A673 (cell line): Measurements from ENCODE around the gene KIF1A.

ENCODE experiments used
- EZH2 ChIP-seq: fragments of 200-600 bp; sonication (generic); IDR thresholded peaks from 2 replicates; pipeline ENCODE4 v1.6.1; 2017; ENCODE audit warnings: borderline replicate concordance, low read depth, mild to moderate bottlenecking, mixed read lengths, antibody characterized with exemption, low read length; ENCODE audit not compliant: poor library complexity, severe bottlenecking
- TF ChIP-seq, protein P1 (sequence below): fragments of 300-800, 200-600 bp; sonication (generic); conservative IDR thresholded peaks from 2 replicates; pipeline ENCODE4 v1.5.1; 2017; ENCODE audit warnings: low read depth, mild to moderate bottlenecking, antibody characterized with exemption, low read length, moderate library complexity, mixed read lengths

- TF ChIP-seq, protein P1, sequence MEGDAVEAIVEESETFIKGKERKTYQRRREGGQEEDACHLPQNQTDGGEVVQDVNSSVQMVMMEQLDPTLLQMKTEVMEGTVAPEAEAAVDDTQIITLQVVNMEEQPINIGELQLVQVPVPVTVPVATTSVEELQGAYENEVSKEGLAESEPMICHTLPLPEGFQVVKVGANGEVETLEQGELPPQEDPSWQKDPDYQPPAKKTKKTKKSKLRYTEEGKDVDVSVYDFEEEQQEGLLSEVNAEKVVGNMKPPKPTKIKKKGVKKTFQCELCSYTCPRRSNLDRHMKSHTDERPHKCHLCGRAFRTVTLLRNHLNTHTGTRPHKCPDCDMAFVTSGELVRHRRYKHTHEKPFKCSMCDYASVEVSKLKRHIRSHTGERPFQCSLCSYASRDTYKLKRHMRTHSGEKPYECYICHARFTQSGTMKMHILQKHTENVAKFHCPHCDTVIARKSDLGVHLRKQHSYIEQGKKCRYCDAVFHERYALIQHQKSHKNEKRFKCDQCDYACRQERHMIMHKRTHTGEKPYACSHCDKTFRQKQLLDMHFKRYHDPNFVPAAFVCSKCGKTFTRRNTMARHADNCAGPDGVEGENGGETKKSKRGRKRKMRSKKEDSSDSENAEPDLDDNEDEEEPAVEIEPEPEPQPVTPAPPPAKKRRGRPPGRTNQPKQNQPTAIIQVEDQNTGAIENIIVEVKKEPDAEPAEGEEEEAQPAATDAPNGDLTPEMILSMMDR = no peak
- no peak for TF ChIP-seq EZH2
These were observed 28.0 kb downstream of the KIF1A start for GRCh38 chr2:240791821-240792628.
